K562 (cell line): ENCODE results near the gene VEZF1. TPM values are rescaled to one million over a fixed set of nuclear protein-coding genes. Genes with fewer than 3 reads are reported as not detected.
A peak's percentile ranks its signal among the peaks of the same experiment; 100 is the strongest.

Experiments
- ATAC-seq: fragments of 200-7000 bp; cut with Tn5 transposase; 3 replicates; pipeline ENCODE4 v1.9.1; 2020; ENCODE audit warnings: moderate library complexity
- BruUV-seq: library from RNA; stranded (reverse); fragments of 400-500 nt; replicated peaks from 2 replicates; lab custom pipeline; 2021; lab: Mats Ljungman, UMichigan
- CTCF ChIA-PET: fragments of 300-600 bp; formaldehyde crosslinking; extraction: SDS; loops from one replicate; lab custom pipeline; 2021; ENCODE audit warnings: low intra/inter-chr PET ratio; lab: Yijun Ruan, JAX
- POLR2A ChIA-PET: fragments of 300-600, 350-650 bp; sonication (Branson Sonifier 250); formaldehyde crosslinking; extraction: SDS; loops from one replicate; lab custom pipeline; 2021; ENCODE audit warnings: antibody characterized with exemption, inconsistent platforms; lab: Yijun Ruan, JAX
- DNase-seq, 4 experiments: peaks; one replicate each; pipeline versions ENCODE4 v3.0.0 to v3.0.0-alpha.2; 2011 to 2018; ENCODE audit warnings: low spot score in 3 of 4, mixed read lengths in 3 of 4; ENCODE audit errors: extremely low read depth in 1 of 4
- FAIRE-seq: peaks from 2 replicates; lab custom pipeline; 2011; peaks lifted over from hg19 to GRCh38; lab: Jason Lieb, UNC
- H2AFZ ChIP-seq: 2 replicates; pipeline ENCODE4 v1.6.0; 2011; ENCODE audit warnings: low read depth, low read length, control low read depth, inconsistent platforms
- H3K27ac ChIP-seq: fragments of 200-600 bp; 3 replicates; pipeline ENCODE4 v1.8.0; 2011; ENCODE audit warnings: low read depth, mild to moderate bottlenecking, control low read depth, inconsistent platforms, low read length, moderate library complexity, mixed read lengths; ENCODE audit errors: extremely low read depth
- H3K27me3 ChIP-seq, 2 experiments: fragments of 300-600 bp in 1 of 2; 2 replicates in 1 of 2; 3 replicates in 1 of 2; pipeline versions ENCODE4 v1.6.0 to v1.8.0; 2011; ENCODE audit warnings: inconsistent platforms in 2 of 2, low read length in 2 of 2, mild to moderate bottlenecking in 1 of 2, mixed read lengths in 1 of 2, moderate library complexity in 1 of 2; ENCODE audit not compliant: control insufficient read depth in 2 of 2, insufficient read depth in 2 of 2
- H3K36me3 ChIP-seq: fragments of 300-600 bp; 3 replicates; pipeline ENCODE4 v1.8.0; 2011; ENCODE audit warnings: mild to moderate bottlenecking, low read length, inconsistent platforms; ENCODE audit not compliant: control insufficient read depth, insufficient read depth
- H3K4me1 ChIP-seq, 2 experiments: fragments of 200-600 bp in 1 of 2; replicated peaks in 1 of 2; 2 replicates in 1 of 2; 3 replicates in 1 of 2; pipeline versions ENCODE4 v1.5.1 to v1.8.0; 2011; ENCODE audit warnings: inconsistent platforms in 2 of 2, low read length in 2 of 2, mild to moderate bottlenecking in 1 of 2, mixed read lengths in 1 of 2, moderate library complexity in 1 of 2; ENCODE audit not compliant: control insufficient read depth in 2 of 2, insufficient read depth in 2 of 2
- H3K4me2 ChIP-seq: 2 replicates; pipeline ENCODE4 v1.6.1; 2011; ENCODE audit warnings: low read length, control low read depth, inconsistent platforms, mixed read lengths; ENCODE audit not compliant: insufficient read depth
- H3K4me3 ChIP-seq: fragments of 200-600 bp; sonication (generic), shearing (Covaris generic); 2 replicates; pipeline ENCODE4 v1.5.1; 2016; ENCODE audit warnings: control low read depth, inconsistent platforms
- H3K79me2 ChIP-seq: fragments of 200-600 bp; 3 replicates; pipeline ENCODE4 v1.8.0; 2011; ENCODE audit warnings: low read length, inconsistent platforms; ENCODE audit not compliant: control insufficient read depth, insufficient read depth
- H3K9ac ChIP-seq, 2 experiments: 2 replicates each; pipeline versions ENCODE4 v1.6.0 to v1.6.1; 2011; ENCODE audit warnings: low read depth in 2 of 2, low read length in 2 of 2, control low read depth in 1 of 2, inconsistent platforms in 1 of 2, mild to moderate bottlenecking in 1 of 2, mixed read lengths in 1 of 2; ENCODE audit not compliant: insufficient read depth in 1 of 2
- H3K9me1 ChIP-seq: one replicate; pipeline ENCODE4 v1.6.0; 2011; ENCODE audit warnings: inconsistent platforms, mild to moderate bottlenecking, low read length, moderate library complexity; ENCODE audit not compliant: control insufficient read depth, insufficient read depth
- H3K9me3 ChIP-seq: replicated peaks from 2 replicates; pipeline ENCODE4 v1.5.1; 2011; ENCODE audit warnings: low read depth, low read length, inconsistent platforms; ENCODE audit not compliant: control insufficient read depth, insufficient read depth
- H4K20me1 ChIP-seq: replicated peaks from 2 replicates; pipeline ENCODE4 v1.6.1; 2011; ENCODE audit warnings: low read length, inconsistent platforms, mixed read lengths; ENCODE audit not compliant: control insufficient read depth, insufficient read depth
- CBX3 ChIP-seq, 2 experiments: IDR thresholded peaks; 1 replicate in 1 of 2; 2 replicates in 1 of 2; pipeline ENCODE4 v1.6.1; 2012; ENCODE audit warnings: inconsistent platforms in 2 of 2, low read length in 2 of 2, borderline replicate concordance in 1 of 2, control low read depth in 1 of 2
- CEBPB ChIP-seq: fragments of 450-650 bp; IDR thresholded peaks from 2 replicates; pipeline ENCODE4 v1.6.1; 2016; ENCODE audit warnings: missing genetic modification characterization, missing compliant biosample characterization
- E2F3 ChIP-seq: fragments of 250-450 bp; sonication (Bioruptor Pico); IDR thresholded peaks from 2 replicates; pipeline ENCODE4 v1.4.0; 2020; ENCODE audit warnings: mild to moderate bottlenecking
- HSF4 ChIP-seq: fragments of 250-450 bp; sonication (Bioruptor Pico); IDR thresholded peaks from 2 replicates; pipeline ENCODE4 v2.1.2; 2022; ENCODE audit warnings: mild to moderate bottlenecking, moderate library complexity, borderline replicate concordance
- KAT7 ChIP-seq: sonication (generic); formaldehyde crosslinking; IDR thresholded peaks from 2 replicates; pipeline ENCODE4 v1.8.0; 2022; ENCODE audit warnings: missing genetic modification reagents, mild to moderate bottlenecking, borderline replicate concordance
- MAFG ChIP-seq: fragments of 450-650 bp; conservative IDR thresholded peaks from 2 replicates; pipeline ENCODE4 v1.6.1; 2016; ENCODE audit warnings: missing genetic modification characterization, missing compliant biosample characterization
- NFIC ChIP-seq: fragments of 450-650 bp; IDR thresholded peaks from 2 replicates; pipeline ENCODE4 v1.6.1; 2017; ENCODE audit warnings: mild to moderate bottlenecking, inconsistent platforms
- RFX5 ChIP-seq: IDR thresholded peaks from 2 replicates; pipeline ENCODE4 v1.6.1; 2011; ENCODE audit warnings: low read depth, mild to moderate bottlenecking, improper control_type of control experiment, low read length
- TAF9B ChIP-seq: fragments of 450-650 bp; IDR thresholded peaks from 2 replicates; pipeline ENCODE4 v1.6.1; 2018; ENCODE audit warnings: mild to moderate bottlenecking; ENCODE audit not compliant: partially characterized antibody
- TAL1 ChIP-seq: fragments of 450-650 bp; IDR thresholded peaks from 2 replicates; pipeline ENCODE4 v1.6.1; 2016; ENCODE audit warnings: mild to moderate bottlenecking
- TOE1 ChIP-seq, 2 experiments: fragments of 450-650 bp in 1 of 2; sonication (generic) in 1 of 2; formaldehyde crosslinking in 1 of 2; IDR thresholded peaks; 2 replicates each; pipeline versions ENCODE4 v1.7.1 to v1.8.0; 2016 to 2022; ENCODE audit warnings: borderline replicate concordance in 2 of 2, mild to moderate bottlenecking in 2 of 2, antibody characterized with exemption in 1 of 2, inconsistent platforms in 1 of 2, low read depth in 1 of 2, missing genetic modification reagents in 1 of 2, moderate library complexity in 1 of 2
- ZEB2 ChIP-seq: fragments of 450-650 bp; IDR thresholded peaks from 2 replicates; pipeline ENCODE4 v1.6.1; 2016
- ZNF384 ChIP-seq: IDR thresholded peaks from 2 replicates; pipeline ENCODE4 v1.6.1; 2012; ENCODE audit warnings: low read depth, low read length, improper control_type of control experiment
- WGBS: fragments of 100-300 bp; shearing (Covaris generic); methylation state at CpG from one replicate; pipeline ENCODE4 v1.1.6; 2016; ENCODE audit warnings: low coverage, mixed read lengths; ENCODE audit not compliant: insufficient coverage; ENCODE audit errors: missing lambda C conversion rate; 5-methylcytosine and 5-hydroxymethylcytosine counted together
- in situ Hi-C: fragments of 300-500 bp; cut with MboI; formaldehyde crosslinking; loops from 4 replicates; pipeline ENCODE4 v1.15.0; 2018; ENCODE audit warnings: inconsistent platforms, mixed read lengths
- intact Hi-C: fragments of 100-400 bp; cut with micrococcal nuclease; formaldehyde crosslinking; loops from 2 replicates; pipeline ENCODE4 v1.14.2; 2022
- polyA plus RNA-seq, 8 experiments: library from polyadenylated mRNA; depleted of rRNA in 4 of 8; stranded (reverse) in 5 of 8; unstranded in 3 of 8; fragments of >200 nt; fragmentation: Nextera tagmentation in 2 of 8; fragmentation: Illumina TruSeq in 1 of 8; extraction: Ambion mirVana in 2 of 8; extraction: Trizol in 1 of 8; gene quantifications; 2 replicates each; pipeline versions ENCODE4 v1.2.1 to v1.2.3, GENCODE V29; 2011 to 2014; ENCODE audit warnings: inconsistent platforms in 1 of 8, missing spikeins in 1 of 8
- total RNA-seq, 7 experiments: library from RNA; depleted of rRNA in 6 of 7; stranded (reverse); fragments of >200 nt in 6 of 7; fragmentation: Illumina TruSeq in 2 of 7; extraction: Trizol in 2 of 7; gene quantifications; 2 replicates each; pipeline versions ENCODE4 v1.2.1 to v1.2.3, GENCODE V29; 2011 to 2021; ENCODE audit warnings: low replicate concordance in 1 of 7
- TF ChIP-seq, protein P1 (sequence below): sonication (generic); formaldehyde crosslinking; IDR thresholded peaks from 2 replicates; pipeline ENCODE4 v1.9.0; 2022; ENCODE audit warnings: mild to moderate bottlenecking, missing genetic modification reagents

The VEZF1 gene
- total and polyA plus RNA-seq, 9 of the 15 experiments (the other 6 are each of a cell fraction or from before 2014, with no cell fraction given) = 9.5 to 33.4 (median 22.1) TPM

DNA sequence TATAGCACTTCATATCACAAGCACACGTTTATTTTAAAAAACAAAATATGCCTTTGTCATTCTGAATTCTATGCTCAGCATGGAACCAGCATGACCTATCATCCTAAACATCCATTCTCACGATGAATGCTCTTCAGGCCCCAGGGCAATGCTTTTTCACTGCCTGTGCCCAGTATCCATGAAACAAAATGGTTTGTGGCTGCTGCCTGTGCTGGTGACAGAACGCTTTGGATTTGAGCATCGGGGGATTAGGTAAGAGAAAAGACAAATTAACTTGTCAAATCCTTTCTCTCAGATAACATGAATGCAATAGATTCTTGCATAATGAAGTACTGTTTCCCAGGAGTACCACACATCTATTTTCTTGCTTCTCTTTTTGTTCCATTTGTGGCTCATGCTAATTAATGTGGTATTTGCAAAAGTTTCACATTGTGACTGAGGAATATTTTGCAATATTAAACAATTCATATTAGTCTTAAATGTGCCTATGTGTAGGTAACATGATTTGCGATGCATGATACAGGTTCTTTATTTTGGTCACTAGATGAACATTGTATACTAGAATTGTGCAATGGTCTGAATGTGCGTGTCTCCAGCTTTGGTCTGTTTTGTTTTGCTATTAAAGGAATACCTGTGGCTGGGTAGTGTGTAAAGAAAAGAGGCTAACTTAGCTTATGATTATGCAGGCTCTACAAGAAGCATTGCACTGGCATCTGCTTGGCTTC is 44.8 kb upstream of the VEZF1 start:
- intact Hi-C loops = no loop called here
- POLR2A ChIA-PET = interaction anchor here (1.7 kb wide), 1 partner anchor 13 kb away, joined by 6 read pairs; no protein-coding TSS in a partner anchor
- TF ChIP-seq CEBPB (peak; percentile 45; the same call in 1 of the 2 replicates), KAT7 (CRISPR knock-in tag) (no peak), HSF4 (CRISPR knock-in tag) (no peak), ZEB2 (no peak), MAFG (tag) (no peak)
- TF ChIP-seq, all 486 proteins: peak for 1

DNA sequence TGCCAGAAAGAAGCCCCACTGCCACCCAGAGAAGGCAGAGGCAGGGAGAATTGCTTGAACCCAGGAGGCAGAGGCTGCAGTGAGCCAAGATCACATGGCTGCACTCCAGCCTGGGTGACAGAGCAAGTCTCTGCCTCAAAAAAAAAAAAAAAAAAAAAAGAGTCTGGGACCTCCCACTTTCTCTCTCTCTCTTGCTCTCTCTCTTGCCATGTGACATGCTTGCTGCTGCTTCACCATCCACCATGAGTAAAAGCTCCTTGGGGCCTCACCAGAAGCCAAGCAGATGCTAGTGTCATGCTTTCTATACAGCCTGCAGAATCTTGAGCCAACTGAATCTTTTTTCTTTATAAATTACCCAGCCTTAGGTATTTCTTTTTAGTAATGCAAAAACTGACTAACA is 40.5 kb upstream of the VEZF1 start:
- Histone ChIP-seq H3K4me3 (no peak overlapping the region), H3K4me1 (no peaks in the 10 kb centered on the region), H3K79me2 (no peaks in the 10 kb centered on the region), H3K9me1 (no peaks in the 10 kb centered on the region), H3K9ac (no peak overlapping the region), H3K27me3 (peaks cover 5 to 7% of the 10 kb centered on the region in 2 experiments; a peak in 3 of 5 replicates), H2AFZ (no peak overlapping the region), H3K27ac (no peak overlapping the region), H3K4me2 (no peak overlapping the region), H3K9me3 (no peaks in the 10 kb centered on the region), H4K20me1 (no peaks in the 10 kb centered on the region), H3K36me3 (no peaks in the 10 kb centered on the region)
- no TSS peak for BruUV-seq
- DNase-seq (peak in 1 of 4 experiments; percentile 17), ATAC-seq (no peak), FAIRE-seq (no peak)
- ChIA-PET CTCF (no interaction called here), POLR2A (interaction anchor here (0.6 kb wide), 1 partner anchor 32 kb away, joined by 3 read pairs; no protein-coding TSS in a partner anchor)
- intact Hi-C loops (no loop called here), in situ Hi-C loops (no loop called here)
- TF ChIP-seq CBX3 (IDR thresholded peaks at IDR 0.05; ENCODE audit: borderline replicate concordance in 1 of 2, low read length in 2 of 2) (peak in 1 of 2 experiments; percentile 24; a peak in 1 of 3 replicates), TOE1 (IDR thresholded peaks at IDR 0.05; ENCODE audit: borderline replicate concordance) (no peak), TOE1 (CRISPR knock-in tag; IDR thresholded peaks at IDR 0.05; ENCODE audit: borderline replicate concordance, low read depth) (no peak), TAF9B (no peak), E2F3 (no peak), NFIC (peak; percentile 41), RFX5 (no peak), ZNF384 (peak; percentile 94), TAL1 (no peak), MAFG (tag) (no peak)
- TF ChIP-seq, protein P1, sequence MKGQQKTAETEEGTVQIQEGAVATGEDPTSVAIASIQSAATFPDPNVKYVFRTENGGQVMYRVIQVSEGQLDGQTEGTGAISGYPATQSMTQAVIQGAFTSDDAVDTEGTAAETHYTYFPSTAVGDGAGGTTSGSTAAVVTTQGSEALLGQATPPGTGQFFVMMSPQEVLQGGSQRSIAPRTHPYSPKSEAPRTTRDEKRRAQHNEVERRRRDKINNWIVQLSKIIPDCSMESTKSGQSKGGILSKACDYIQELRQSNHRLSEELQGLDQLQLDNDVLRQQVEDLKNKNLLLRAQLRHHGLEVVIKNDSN (CRISPR knock-in tag) = 0 out of 2 replicates have a peak, but pooled peaks have one; percentile 24

More for the DNA sequence above, 44.8 kb upstream of the VEZF1 start:
- H3K4me2 ChIP-seq = no peak overlapping the region
- FAIRE-seq = no peak
- ATAC-seq = no peak
- H3K9ac ChIP-seq = no peak overlapping the region
- in situ Hi-C loops = no loop called here
- H3K4me3 ChIP-seq = no peak overlapping the region
- H3K27me3 ChIP-seq = peaks cover 7 to 15% of the 10 kb centered on the region in 2 experiments; a peak in 3 of 5 replicates
- H3K27ac ChIP-seq = no peak overlapping the region
- DNase-seq = no peak
- CTCF ChIA-PET = no interaction called here
- BruUV-seq = no TSS peak
- no peaks in the 10 kb centered on the region for H3K36me3 ChIP-seq
- H2AFZ ChIP-seq = no peak overlapping the region
- 6% methylated on average over 6 of the region's 6 CpGs for WGBS
- no peaks in the 10 kb centered on the region for H3K4me1 ChIP-seq
- H3K9me1 ChIP-seq = no peaks in the 10 kb centered on the region
- no peaks in the 10 kb centered on the region for H4K20me1 ChIP-seq
- H3K9me3 ChIP-seq = no peaks in the 10 kb centered on the region
- no peaks in the 10 kb centered on the region for H3K79me2 ChIP-seq
